A549 (cell line): ENCODE data around the gene FUCA1.

Experiments
- JUNB ChIP-seq: fragments of >200 bp; sonication (Bioruptor Twin); formaldehyde crosslinking; IDR thresholded peaks from 2 replicates; pipeline ENCODE4 v1.6.1; 2016
- POLR2A ChIP-seq: IDR thresholded peaks from 2 replicates; pipeline ENCODE4 v1.6.1; 2012; ENCODE audit warnings: mild to moderate bottlenecking, low read length
- SREBF2 ChIP-seq: fragments of 450-650 bp; IDR thresholded peaks from 2 replicates; pipeline ENCODE4 v1.6.1; 2014; ENCODE audit warnings: mild to moderate bottlenecking, moderate library complexity
- TF ChIP-seq, protein P1 (sequence below): fragments of 200-600 bp; sonication (generic); IDR thresholded peaks from 2 replicates; pipeline ENCODE4 v1.6.1; 2016; ENCODE audit warnings: antibody characterized with exemption, mild to moderate bottlenecking, moderate library complexity
- TF ChIP-seq, protein P2 (sequence below): fragments of >200 bp; sonication (Bioruptor Twin); formaldehyde crosslinking; IDR thresholded peaks from 3 replicates; pipeline ENCODE4 v1.5.1; 2016

DNA sequence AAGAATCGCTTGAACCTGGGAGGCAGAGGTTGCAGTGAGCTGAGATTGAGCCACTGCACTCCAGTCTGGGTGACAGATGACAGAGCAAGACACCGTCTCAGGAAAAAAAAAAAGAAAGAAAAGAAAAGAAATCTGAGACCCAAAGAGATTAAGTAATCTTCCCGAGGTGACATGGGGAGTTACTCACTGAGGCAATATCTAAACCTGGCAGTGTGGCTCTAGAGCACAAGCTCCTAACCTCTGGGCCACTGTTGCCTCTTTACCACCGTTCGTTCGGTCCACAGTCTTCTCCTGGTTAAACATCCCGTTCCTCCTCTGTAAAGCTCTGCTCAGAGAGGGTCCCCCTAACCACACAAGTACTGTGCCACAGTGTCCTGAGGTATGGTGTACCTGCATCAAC lies 44.3 kb downstream of the FUCA1 start:
- TF ChIP-seq JUNB (no peak), POLR2A (no peak), SREBF2 (no peak)
- TF ChIP-seq, protein P1, sequence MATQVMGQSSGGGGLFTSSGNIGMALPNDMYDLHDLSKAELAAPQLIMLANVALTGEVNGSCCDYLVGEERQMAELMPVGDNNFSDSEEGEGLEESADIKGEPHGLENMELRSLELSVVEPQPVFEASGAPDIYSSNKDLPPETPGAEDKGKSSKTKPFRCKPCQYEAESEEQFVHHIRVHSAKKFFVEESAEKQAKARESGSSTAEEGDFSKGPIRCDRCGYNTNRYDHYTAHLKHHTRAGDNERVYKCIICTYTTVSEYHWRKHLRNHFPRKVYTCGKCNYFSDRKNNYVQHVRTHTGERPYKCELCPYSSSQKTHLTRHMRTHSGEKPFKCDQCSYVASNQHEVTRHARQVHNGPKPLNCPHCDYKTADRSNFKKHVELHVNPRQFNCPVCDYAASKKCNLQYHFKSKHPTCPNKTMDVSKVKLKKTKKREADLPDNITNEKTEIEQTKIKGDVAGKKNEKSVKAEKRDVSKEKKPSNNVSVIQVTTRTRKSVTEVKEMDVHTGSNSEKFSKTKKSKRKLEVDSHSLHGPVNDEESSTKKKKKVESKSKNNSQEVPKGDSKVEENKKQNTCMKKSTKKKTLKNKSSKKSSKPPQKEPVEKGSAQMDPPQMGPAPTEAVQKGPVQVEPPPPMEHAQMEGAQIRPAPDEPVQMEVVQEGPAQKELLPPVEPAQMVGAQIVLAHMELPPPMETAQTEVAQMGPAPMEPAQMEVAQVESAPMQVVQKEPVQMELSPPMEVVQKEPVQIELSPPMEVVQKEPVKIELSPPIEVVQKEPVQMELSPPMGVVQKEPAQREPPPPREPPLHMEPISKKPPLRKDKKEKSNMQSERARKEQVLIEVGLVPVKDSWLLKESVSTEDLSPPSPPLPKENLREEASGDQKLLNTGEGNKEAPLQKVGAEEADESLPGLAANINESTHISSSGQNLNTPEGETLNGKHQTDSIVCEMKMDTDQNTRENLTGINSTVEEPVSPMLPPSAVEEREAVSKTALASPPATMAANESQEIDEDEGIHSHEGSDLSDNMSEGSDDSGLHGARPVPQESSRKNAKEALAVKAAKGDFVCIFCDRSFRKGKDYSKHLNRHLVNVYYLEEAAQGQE, result no peak
- TF ChIP-seq, protein P2, sequence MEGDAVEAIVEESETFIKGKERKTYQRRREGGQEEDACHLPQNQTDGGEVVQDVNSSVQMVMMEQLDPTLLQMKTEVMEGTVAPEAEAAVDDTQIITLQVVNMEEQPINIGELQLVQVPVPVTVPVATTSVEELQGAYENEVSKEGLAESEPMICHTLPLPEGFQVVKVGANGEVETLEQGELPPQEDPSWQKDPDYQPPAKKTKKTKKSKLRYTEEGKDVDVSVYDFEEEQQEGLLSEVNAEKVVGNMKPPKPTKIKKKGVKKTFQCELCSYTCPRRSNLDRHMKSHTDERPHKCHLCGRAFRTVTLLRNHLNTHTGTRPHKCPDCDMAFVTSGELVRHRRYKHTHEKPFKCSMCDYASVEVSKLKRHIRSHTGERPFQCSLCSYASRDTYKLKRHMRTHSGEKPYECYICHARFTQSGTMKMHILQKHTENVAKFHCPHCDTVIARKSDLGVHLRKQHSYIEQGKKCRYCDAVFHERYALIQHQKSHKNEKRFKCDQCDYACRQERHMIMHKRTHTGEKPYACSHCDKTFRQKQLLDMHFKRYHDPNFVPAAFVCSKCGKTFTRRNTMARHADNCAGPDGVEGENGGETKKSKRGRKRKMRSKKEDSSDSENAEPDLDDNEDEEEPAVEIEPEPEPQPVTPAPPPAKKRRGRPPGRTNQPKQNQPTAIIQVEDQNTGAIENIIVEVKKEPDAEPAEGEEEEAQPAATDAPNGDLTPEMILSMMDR, result no peak
